Keratinocyte (primary cell): ENCODE measurements around the gene RSPH1. TPM values are rescaled to one million over a fixed set of nuclear protein-coding genes. Genes with fewer than 3 reads are reported as not detected.

Experiments used
- DNase-seq: peaks from one replicate; pipeline ENCODE4 v3.0.0-alpha.2; 2011; ENCODE audit warnings: low read depth, missing footprints, low spot score
- FAIRE-seq: peaks from 2 replicates; lab custom pipeline; 2011; peaks lifted over from hg19 to GRCh38; lab: Jason Lieb, UNC
- H2AFZ ChIP-seq: 2 replicates; pipeline ENCODE4 v1.6.0; 2012; ENCODE audit warnings: low read length, control low read depth, inconsistent platforms; ENCODE audit not compliant: control insufficient read depth
- H3K27ac ChIP-seq: 2 replicates; pipeline ENCODE4 v1.5.1; 2011; ENCODE audit warnings: low read length; ENCODE audit not compliant: control insufficient read depth, insufficient read depth
- H3K27me3 ChIP-seq: 3 replicates; pipeline ENCODE4 v1.6.0; 2011; ENCODE audit warnings: low read length; ENCODE audit not compliant: control insufficient read depth, insufficient read depth; ENCODE audit errors: extremely low read depth
- H3K36me3 ChIP-seq, 2 experiments: 2 replicates in 1 of 2; 3 replicates in 1 of 2; pipeline ENCODE4 v1.5.1; 2011; ENCODE audit warnings: low read length in 2 of 2, mild to moderate bottlenecking in 1 of 2; ENCODE audit not compliant: control insufficient read depth in 2 of 2, insufficient read depth in 2 of 2; ENCODE audit errors: extremely low read depth in 1 of 2
- H3K4me1 ChIP-seq: 3 replicates; pipeline ENCODE4 v1.5.1; 2011; ENCODE audit warnings: low read length; ENCODE audit not compliant: control insufficient read depth, insufficient read depth; ENCODE audit errors: extremely low read depth
- H3K4me2 ChIP-seq: 3 replicates; pipeline ENCODE4 v1.6.0; 2011; ENCODE audit warnings: low read depth, low read length; ENCODE audit not compliant: control insufficient read depth, insufficient read depth; ENCODE audit errors: extremely low read depth
- H3K4me3 ChIP-seq, 3 experiments: fragments of 200-600 bp in 1 of 3; sonication (generic) in 1 of 3; 2 replicates in 2 of 3; 3 replicates in 1 of 3; pipeline ENCODE4 v1.5.1; 2011 to 2016; ENCODE audit warnings: low read length in 3 of 3, mild to moderate bottlenecking in 3 of 3, control low read depth in 2 of 3, inconsistent platforms in 1 of 3, low read depth in 1 of 3, mixed read lengths in 1 of 3, mixed run types in 1 of 3, moderate library complexity in 1 of 3; ENCODE audit not compliant: control insufficient read depth in 2 of 3, insufficient read depth in 2 of 3; ENCODE audit errors: extremely low read depth in 1 of 3
- H3K79me2 ChIP-seq: 2 replicates; pipeline ENCODE4 v1.6.0; 2012; ENCODE audit warnings: low read length; ENCODE audit not compliant: control insufficient read depth, insufficient read depth
- H3K9ac ChIP-seq: 3 replicates; pipeline ENCODE4 v1.6.0; 2011; ENCODE audit warnings: low read length; ENCODE audit not compliant: control insufficient read depth, insufficient read depth; ENCODE audit errors: extremely low read depth
- H3K9me1 ChIP-seq: 3 replicates; pipeline ENCODE4 v1.6.0; 2011; ENCODE audit warnings: low read length; ENCODE audit not compliant: control insufficient read depth, insufficient read depth; ENCODE audit errors: extremely low read depth
- H3K9me3 ChIP-seq: 2 replicates; pipeline ENCODE4 v1.5.1; 2012; ENCODE audit warnings: low read depth, low read length; ENCODE audit not compliant: control insufficient read depth
- H4K20me1 ChIP-seq: 3 replicates; pipeline ENCODE4 v1.6.0; 2011; ENCODE audit warnings: low read length; ENCODE audit not compliant: control insufficient read depth, insufficient read depth; ENCODE audit errors: extremely low read depth
- EZH2 ChIP-seq: IDR thresholded peaks from one replicate; pipeline ENCODE4 v1.6.1; 2012; ENCODE audit warnings: inconsistent platforms, mild to moderate bottlenecking, low read length, moderate library complexity
- dilution Hi-C: fragments of 300-500 bp; cut with MboI; formaldehyde crosslinking; loops from one replicate; pipeline ENCODE4 v1.7.0; 2020; ENCODE audit warnings: low sequenced_read_pairs; ENCODE audit not compliant: extremely low pct_ligation_motif_present
- polyA plus RNA-seq, 5 experiments: library from polyadenylated mRNA; depleted of rRNA in 3 of 5; stranded (reverse) in 3 of 5; stranded (forward) in 1 of 5; unstranded in 1 of 5; fragments of >200 nt; gene quantifications; 1 replicate in 1 of 5; 2 replicates in 3 of 5; 3 replicates in 1 of 5; pipeline versions ENCODE4 v1.2.1 to v1.2.3, GENCODE V29; 2011 to 2012; ENCODE audit warnings: missing spikeins in 2 of 5, low read depth in 1 of 5, low replicate concordance in 1 of 5
- TF ChIP-seq, protein P1 (sequence below), 3 experiments: IDR thresholded peaks in 1 of 3; conservative IDR thresholded peaks in 1 of 3; optimal IDR thresholded peaks in 1 of 3; 2 replicates in 2 of 3; 3 replicates in 1 of 3; pipeline versions ENCODE3 to v1.5.1; 2011; ENCODE audit warnings: low read length in 3 of 3, mild to moderate bottlenecking in 3 of 3, moderate library complexity in 2 of 3, control low read depth in 1 of 3, inconsistent platforms in 1 of 3; ENCODE audit not compliant: insufficient read depth in 2 of 3; ENCODE audit errors: extremely low read depth in 1 of 3

RSPH1 gene
- polyA plus RNA-seq, 1 donor (not counting 4 experiments of a cell fraction or from before 2014, with no cell fraction given) = 0.50 TPM

DNA sequence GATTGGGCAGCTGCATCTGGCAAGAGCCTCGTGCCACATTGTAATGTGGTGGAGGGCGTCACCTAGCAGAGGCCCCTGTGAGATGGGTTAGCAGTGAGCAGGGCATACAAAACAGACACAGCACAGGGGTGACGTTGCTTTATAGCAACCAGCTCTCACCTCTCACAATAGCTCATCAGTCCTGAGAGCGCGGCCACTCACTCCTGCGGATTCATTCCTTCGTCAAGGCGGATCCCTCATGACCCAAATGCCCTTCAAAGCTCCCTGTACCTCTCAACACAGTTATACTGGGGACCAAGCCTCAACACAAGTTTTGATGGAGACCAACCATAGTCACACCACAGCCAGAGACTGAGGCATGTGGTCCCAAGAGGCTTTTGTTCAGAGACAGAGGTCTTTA is 40.6 kb upstream of the RSPH1 start:
- Histone ChIP-seq H3K4me2 (no peak overlapping the region), H3K9ac (no peak overlapping the region), H3K4me3 (no peak overlapping the region), H3K9me3 (no peaks in the 10 kb centered on the region), H3K27ac (no peak overlapping the region), H3K9me1 (no peaks in the 10 kb centered on the region), H3K4me1 (no peaks in the 10 kb centered on the region), H3K36me3 (peaks cover 4 to 7% of the 10 kb centered on the region in 2 experiments), H3K27me3 (no peaks in the 10 kb centered on the region), H3K79me2 (no peaks in the 10 kb centered on the region), H2AFZ (no peak overlapping the region), H4K20me1 (peaks cover 3% of the 10 kb centered on the region)
- FAIRE-seq (no peak), DNase-seq (no peak)
- TF ChIP-seq EZH2 = no peak
- TF ChIP-seq, protein P1, sequence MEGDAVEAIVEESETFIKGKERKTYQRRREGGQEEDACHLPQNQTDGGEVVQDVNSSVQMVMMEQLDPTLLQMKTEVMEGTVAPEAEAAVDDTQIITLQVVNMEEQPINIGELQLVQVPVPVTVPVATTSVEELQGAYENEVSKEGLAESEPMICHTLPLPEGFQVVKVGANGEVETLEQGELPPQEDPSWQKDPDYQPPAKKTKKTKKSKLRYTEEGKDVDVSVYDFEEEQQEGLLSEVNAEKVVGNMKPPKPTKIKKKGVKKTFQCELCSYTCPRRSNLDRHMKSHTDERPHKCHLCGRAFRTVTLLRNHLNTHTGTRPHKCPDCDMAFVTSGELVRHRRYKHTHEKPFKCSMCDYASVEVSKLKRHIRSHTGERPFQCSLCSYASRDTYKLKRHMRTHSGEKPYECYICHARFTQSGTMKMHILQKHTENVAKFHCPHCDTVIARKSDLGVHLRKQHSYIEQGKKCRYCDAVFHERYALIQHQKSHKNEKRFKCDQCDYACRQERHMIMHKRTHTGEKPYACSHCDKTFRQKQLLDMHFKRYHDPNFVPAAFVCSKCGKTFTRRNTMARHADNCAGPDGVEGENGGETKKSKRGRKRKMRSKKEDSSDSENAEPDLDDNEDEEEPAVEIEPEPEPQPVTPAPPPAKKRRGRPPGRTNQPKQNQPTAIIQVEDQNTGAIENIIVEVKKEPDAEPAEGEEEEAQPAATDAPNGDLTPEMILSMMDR (optimal IDR thresholded peaks at IDR 0.05 in 1 of 3, IDR thresholded peaks at IDR 0.05 in 1 of 3, conservative IDR thresholded peaks at IDR 0.05 in 1 of 3; ENCODE audit: extremely low read depth in 1 of 3, insufficient read depth in 2 of 3, low read length in 3 of 3) = no peak
- dilution Hi-C loops = no loop called here

DNA sequence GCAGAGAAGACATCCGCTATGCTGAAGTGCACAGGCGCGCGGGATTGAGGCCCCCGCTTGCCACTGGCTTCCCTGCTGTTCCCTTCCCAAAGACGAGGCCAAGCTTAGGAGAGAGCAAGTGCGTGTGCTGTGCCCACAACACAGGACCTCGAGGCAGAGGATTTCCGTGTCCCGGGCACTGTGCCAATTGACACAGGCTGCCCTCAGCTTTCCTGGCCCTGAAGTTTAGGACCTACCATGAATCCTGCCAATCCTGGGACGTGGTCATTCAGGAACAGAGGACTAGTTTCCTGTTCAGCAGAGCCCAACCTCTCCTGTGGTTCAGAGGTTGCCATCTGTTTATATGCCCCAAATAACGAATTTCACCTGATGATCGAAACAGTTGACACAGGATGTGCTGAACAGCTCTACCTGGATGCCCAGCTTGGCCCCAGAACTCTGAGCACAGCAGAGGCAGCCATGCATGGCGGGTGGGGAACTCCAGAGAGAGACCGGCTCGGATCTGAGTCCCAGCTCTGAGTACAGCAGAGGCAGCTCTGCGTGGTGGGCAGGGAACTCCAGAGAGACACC is 39.7 kb upstream of the RSPH1 start:
- H3K79me2 ChIP-seq = no peaks in the 10 kb centered on the region
- peaks cover 4 to 7% of the 10 kb centered on the region in 2 experiments for H3K36me3 ChIP-seq
- H3K4me2 ChIP-seq = no peak overlapping the region
- no peaks in the 10 kb centered on the region for H3K27me3 ChIP-seq
- no peak overlapping the region for H2AFZ ChIP-seq
- no peak overlapping the region for H3K4me3 ChIP-seq
- H3K9me1 ChIP-seq = no peaks in the 10 kb centered on the region
- DNase-seq (no peak), FAIRE-seq (no peak)
- no peak overlapping the region for H3K27ac ChIP-seq
- H3K9me3 ChIP-seq = no peaks in the 10 kb centered on the region
- no peaks in the 10 kb centered on the region for H3K4me1 ChIP-seq
- H4K20me1 ChIP-seq = peaks cover 3% of the 10 kb centered on the region
- TF ChIP-seq, protein P1 (optimal IDR thresholded peaks at IDR 0.05 in 1 of 3, IDR thresholded peaks at IDR 0.05 in 1 of 3, conservative IDR thresholded peaks at IDR 0.05 in 1 of 3; ENCODE audit: extremely low read depth in 1 of 3, insufficient read depth in 2 of 3, low read length in 3 of 3) = no peak
- TF ChIP-seq EZH2 = no peak
- H3K9ac ChIP-seq = no peak overlapping the region
- dilution Hi-C loops = no loop called here
